Caco-2 (cell line): ENCODE results near the gene HMCES. TPM values are rescaled to one million over a fixed set of nuclear protein-coding genes. Genes with fewer than 3 reads are reported as not detected.

Experiments
- BruUV-seq: library from RNA; stranded (reverse); fragments of 400-500 nt; replicated peaks from 2 replicates; lab custom pipeline; 2021; lab: Mats Ljungman, UMichigan
- CTCF ChIA-PET: fragments of 300-600 bp; sonication (Branson Sonifier 250); formaldehyde crosslinking; loops from one replicate; lab custom pipeline; 2022; ENCODE audit warnings: antibody characterized with exemption; lab: Charles Lee
- POLR2A ChIA-PET: fragments of 300-600 bp; sonication (Branson Sonifier 250); formaldehyde crosslinking; loops from one replicate; lab custom pipeline; 2022; ENCODE audit warnings: antibody characterized with exemption; lab: Charles Lee
- DNase-seq, 2 experiments: peaks; one replicate each; pipeline versions ENCODE4 v3.0.0 to v3.0.0-alpha.2; 2020 to 2022
- H3K27me3 ChIP-seq: replicated peaks from 2 replicates; pipeline ENCODE4 v1.6.0; 2011; ENCODE audit warnings: low read length; ENCODE audit not compliant: control insufficient read depth, insufficient read depth
- H3K36me3 ChIP-seq: 2 replicates; pipeline ENCODE4 v1.5.1; 2011; ENCODE audit warnings: low read length; ENCODE audit not compliant: control insufficient read depth, insufficient read depth
- H3K4me1 ChIP-seq: fragments of 250-450 bp; sonication (Bioruptor Pico); 2 replicates; pipeline ENCODE4 v1.5.1; 2020; ENCODE audit warnings: mild to moderate bottlenecking
- H3K4me3 ChIP-seq: 2 replicates; pipeline ENCODE4 v1.5.1; 2011; ENCODE audit warnings: low read depth, mild to moderate bottlenecking, control low read depth, low read length
- H3K9me3 ChIP-seq: fragments of 250-450 bp; sonication (Bioruptor Pico); 2 replicates; pipeline ENCODE4 v1.5.1; 2020; ENCODE audit warnings: mild to moderate bottlenecking, moderate library complexity
- H3K27ac Mint-ChIP-seq: one replicate; pipeline ENCODE4 v1.8.0; 2022; ENCODE audit warnings: mixed read lengths; ENCODE audit not compliant: unreplicated experiment
- H3K27me3 Mint-ChIP-seq: one replicate; pipeline ENCODE4 v1.8.0; 2022; ENCODE audit warnings: mixed read lengths; ENCODE audit not compliant: insufficient read depth, unreplicated experiment
- H3K36me3 Mint-ChIP-seq: one replicate; pipeline ENCODE4 v1.8.0; 2022; ENCODE audit warnings: mild to moderate bottlenecking, mixed read lengths; ENCODE audit not compliant: insufficient read depth, unreplicated experiment
- H3K4me1 Mint-ChIP-seq: one replicate; pipeline ENCODE4 v1.8.0; 2022; ENCODE audit warnings: low read depth, mixed read lengths; ENCODE audit not compliant: unreplicated experiment
- H3K4me3 Mint-ChIP-seq: one replicate; pipeline ENCODE4 v1.8.0; 2022; ENCODE audit warnings: mild to moderate bottlenecking, moderate library complexity, mixed read lengths; ENCODE audit not compliant: unreplicated experiment
- H3K9me3 Mint-ChIP-seq: one replicate; pipeline ENCODE4 v1.8.0; 2022; ENCODE audit warnings: mixed read lengths; ENCODE audit not compliant: unreplicated experiment
- intact Hi-C: fragments of 100-400 bp; cut with micrococcal nuclease; formaldehyde crosslinking; loops from one replicate; pipeline ENCODE4 v1.10.0; 2022; ENCODE audit not compliant: unreplicated experiment
- total RNA-seq: library from RNA; stranded (reverse); gene quantifications from 2 replicates; pipeline ENCODE4 v1.2.3, GENCODE V29; 2022
- TF ChIP-seq, protein P1 (sequence below), 2 experiments: fragments of 200-600 bp in 1 of 2; IDR thresholded peaks; 1 replicate in 1 of 2; 2 replicates in 1 of 2; pipeline versions ENCODE4 v1.5.1 to v1.8.0; 2011 to 2022; ENCODE audit warnings: antibody characterized with exemption in 1 of 2, control low read depth in 1 of 2, inconsistent platforms in 1 of 2, low read depth in 1 of 2, low read length in 1 of 2, mild to moderate bottlenecking in 1 of 2, moderate library complexity in 1 of 2; ENCODE audit not compliant: insufficient read depth in 1 of 2, severe bottlenecking in 1 of 2, unreplicated experiment in 1 of 2

HMCES gene
- total RNA-seq, 1 experiment from 2014 or later, result 47.7 TPM

DNA sequence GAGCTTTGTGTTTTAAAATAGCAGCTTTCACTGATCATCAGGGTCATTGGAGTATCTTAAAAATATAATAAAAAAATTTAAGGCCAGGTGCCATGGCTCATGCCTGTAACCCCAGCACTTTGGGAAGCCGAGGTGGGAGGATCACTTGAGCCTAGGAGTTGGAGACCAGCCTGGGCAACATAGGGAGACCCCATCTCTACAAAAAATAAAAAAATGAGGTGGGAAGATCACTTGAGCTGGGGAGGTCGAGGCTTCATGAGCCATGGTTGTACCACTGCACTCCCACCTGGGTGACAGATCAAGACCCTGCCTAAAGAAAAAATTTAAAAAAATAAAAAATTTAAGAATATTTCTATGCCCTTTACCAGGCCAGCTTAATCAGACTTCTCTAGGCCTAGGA lies 1.5 kb downstream of the HMCES start:
- Mint-ChIP-seq H3K9me3 (no peaks in the 10 kb centered on the region), H3K4me1 (peaks cover 15% of the 10 kb centered on the region), H3K27ac (peak overlapping the region; percentile 98), H3K36me3 (peaks cover 51% of the 10 kb centered on the region), H3K4me3 (peak overlapping the region; percentile 98), H3K27me3 (no peaks in the 10 kb centered on the region)
- no peaks in the 10 kb centered on the region for H3K9me3 ChIP-seq
- TF ChIP-seq, protein P1, sequence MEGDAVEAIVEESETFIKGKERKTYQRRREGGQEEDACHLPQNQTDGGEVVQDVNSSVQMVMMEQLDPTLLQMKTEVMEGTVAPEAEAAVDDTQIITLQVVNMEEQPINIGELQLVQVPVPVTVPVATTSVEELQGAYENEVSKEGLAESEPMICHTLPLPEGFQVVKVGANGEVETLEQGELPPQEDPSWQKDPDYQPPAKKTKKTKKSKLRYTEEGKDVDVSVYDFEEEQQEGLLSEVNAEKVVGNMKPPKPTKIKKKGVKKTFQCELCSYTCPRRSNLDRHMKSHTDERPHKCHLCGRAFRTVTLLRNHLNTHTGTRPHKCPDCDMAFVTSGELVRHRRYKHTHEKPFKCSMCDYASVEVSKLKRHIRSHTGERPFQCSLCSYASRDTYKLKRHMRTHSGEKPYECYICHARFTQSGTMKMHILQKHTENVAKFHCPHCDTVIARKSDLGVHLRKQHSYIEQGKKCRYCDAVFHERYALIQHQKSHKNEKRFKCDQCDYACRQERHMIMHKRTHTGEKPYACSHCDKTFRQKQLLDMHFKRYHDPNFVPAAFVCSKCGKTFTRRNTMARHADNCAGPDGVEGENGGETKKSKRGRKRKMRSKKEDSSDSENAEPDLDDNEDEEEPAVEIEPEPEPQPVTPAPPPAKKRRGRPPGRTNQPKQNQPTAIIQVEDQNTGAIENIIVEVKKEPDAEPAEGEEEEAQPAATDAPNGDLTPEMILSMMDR (IDR thresholded peaks at IDR 0.05; ENCODE audit: insufficient read depth in 1 of 2, low read depth in 1 of 2, low read length in 1 of 2, severe bottlenecking in 1 of 2, unreplicated experiment in 1 of 2), result no peak
- BruUV-seq, result no TSS peak
- ChIA-PET POLR2A (interaction anchor here (0.9 to 2.5 kb wide), 2 partner anchors 28 to 36 kb away, joined by 3 to 17 read pairs; a partner anchor contains a TSS), CTCF (no interaction called here)
- H3K36me3 ChIP-seq, result peaks cover 3% of the 10 kb centered on the region
- no peaks in the 10 kb centered on the region for H3K27me3 ChIP-seq
- DNase-seq, result no peak
- H3K4me1 ChIP-seq, result peaks cover 7% of the 10 kb centered on the region
- intact Hi-C loops, result no loop called here
- H3K4me3 ChIP-seq, result peak overlapping the region; percentile 81

- H3K36me3 Mint-ChIP-seq, result peaks cover 36% of the 10 kb centered on the region
- intact Hi-C loops, result no loop called here
- H3K36me3 ChIP-seq, result peaks cover 3% of the 10 kb centered on the region
Observed at GRCh38 chr3:129281726-129282125, 3.1 kb downstream of the HMCES start.

GRCh38 chr3:129282727-129283327 lies 4.2 kb downstream of the HMCES start:
- DNase-seq, result no peak
- Histone ChIP-seq H3K27me3 (no peaks in the 10 kb centered on the region), H3K36me3 (peaks cover under 1% of the 10 kb centered on the region; the same call in 1 of the 2 replicates), H3K4me1 (peaks cover 5% of the 10 kb centered on the region), H3K4me3 (no peak overlapping the region), H3K9me3 (no peaks in the 10 kb centered on the region)
- peaks cover 6% of the 10 kb centered on the region for H3K4me1 Mint-ChIP-seq
- no TSS peak for BruUV-seq
- H3K9me3 Mint-ChIP-seq, result no peaks in the 10 kb centered on the region
- ChIA-PET POLR2A (no interaction called here), CTCF (no interaction called here)
- intact Hi-C loops, result no loop called here
- TF ChIP-seq, protein P1 (IDR thresholded peaks at IDR 0.05; ENCODE audit: insufficient read depth in 1 of 2, low read depth in 1 of 2, low read length in 1 of 2, severe bottlenecking in 1 of 2, unreplicated experiment in 1 of 2), result no peak
- no peak overlapping the region for H3K27ac Mint-ChIP-seq
- H3K36me3 Mint-ChIP-seq, result peaks cover 25% of the 10 kb centered on the region
- H3K4me3 Mint-ChIP-seq, result no peak overlapping the region
- H3K27me3 Mint-ChIP-seq, result no peaks in the 10 kb centered on the region

More at GRCh38 chr3:129281726-129282125, 3.1 kb downstream of the HMCES start:
- Histone ChIP-seq H3K9me3 (no peaks in the 10 kb centered on the region), H3K4me1 (peaks cover 7% of the 10 kb centered on the region), H3K27me3 (no peaks in the 10 kb centered on the region), H3K4me3 (no peak overlapping the region)
- H3K4me3 Mint-ChIP-seq, result no peak overlapping the region
- DNase-seq, result no peak
- H3K9me3 Mint-ChIP-seq, result no peaks in the 10 kb centered on the region
- peaks cover 15% of the 10 kb centered on the region for H3K4me1 Mint-ChIP-seq
- no peaks in the 10 kb centered on the region for H3K27me3 Mint-ChIP-seq
- ChIA-PET POLR2A (no interaction called here), CTCF (no interaction called here)
- no peak overlapping the region for H3K27ac Mint-ChIP-seq
- TF ChIP-seq, protein P1 (IDR thresholded peaks at IDR 0.05; ENCODE audit: insufficient read depth in 1 of 2, low read depth in 1 of 2, low read length in 1 of 2, severe bottlenecking in 1 of 2, unreplicated experiment in 1 of 2), result no peak
- no TSS peak for BruUV-seq
